ENCODE results near the gene CAV1.

CAV1 gene

GRCh38 chr7:116515584-116515983, 9.3 kb upstream of the CAV1 start:
- FAIRE-seq (no peak), DNase-seq (ENCODE audit: insufficient read length, low spot score) (no peak)
- no peak for TF ChIP-seq CTCF (IDR thresholded peaks at IDR 0.05; ENCODE audit: insufficient read depth, missing control alignments)

GRCh38 chr7:116516324-116516723, 8.5 kb upstream of the CAV1 start:
- FAIRE-seq (no peak), DNase-seq (ENCODE audit: insufficient read length, low spot score) (no peak)
- TF ChIP-seq CTCF (IDR thresholded peaks at IDR 0.05; ENCODE audit: insufficient read depth, missing control alignments) = no peak

- DNase-seq (ENCODE audit: insufficient read length, low spot score) (no peak), FAIRE-seq (no peak)
- TF ChIP-seq CTCF (IDR thresholded peaks at IDR 0.05; ENCODE audit: insufficient read depth, missing control alignments) = no peak
These were observed 7.2 kb upstream of the CAV1 start for GRCh38 chr7:116517626-116518025.

- no peak for DNase-seq (ENCODE audit: insufficient read length, low spot score)
- FAIRE-seq = no peak
- no peak for TF ChIP-seq CTCF (IDR thresholded peaks at IDR 0.05; ENCODE audit: insufficient read depth, missing control alignments)
These were observed 5.9 kb upstream of the CAV1 start for GRCh38 chr7:116518961-116519360.

GRCh38 chr7:116521046-116521664, 3.7 kb upstream of the CAV1 start:
- FAIRE-seq (no peak), DNase-seq (ENCODE audit: insufficient read length, low spot score) (no peak)
- TF ChIP-seq CTCF (IDR thresholded peaks at IDR 0.05; ENCODE audit: insufficient read depth, missing control alignments) = no peak

GRCh38 chr7:116522247-116522646, 2.6 kb upstream of the CAV1 start:
- FAIRE-seq (no peak), DNase-seq (ENCODE audit: insufficient read length, low spot score) (no peak)
- no peak for TF ChIP-seq CTCF (IDR thresholded peaks at IDR 0.05; ENCODE audit: insufficient read depth, missing control alignments)

GRCh38 chr7:116524221-116524608, 621 bp upstream of the CAV1 start:
- FAIRE-seq (no peak), DNase-seq (ENCODE audit: insufficient read length, low spot score) (no peak)
- TF ChIP-seq CTCF (IDR thresholded peaks at IDR 0.05; ENCODE audit: insufficient read depth, missing control alignments) = no peak
